Nephron progenitor cell (in vitro differentiated cells): ENCODE results near the gene GRK6.

Experiments used
- DNase-seq: peaks from one replicate; pipeline ENCODE4 v3.0.0; 2021
- H3K27ac Mint-ChIP-seq: 2 replicates; pipeline ENCODE4 v1.8.0; 2021; ENCODE audit warnings: mild to moderate bottlenecking, moderate library complexity, mixed read lengths
- H3K27me3 Mint-ChIP-seq: 2 replicates; pipeline ENCODE4 v1.8.0; 2021; ENCODE audit warnings: mild to moderate bottlenecking, low read depth, mixed read lengths; ENCODE audit not compliant: poor library complexity
- H3K36me3 Mint-ChIP-seq: 2 replicates; pipeline ENCODE4 v1.8.0; 2021; ENCODE audit warnings: low read depth, mixed read lengths
- H3K4me1 Mint-ChIP-seq: 2 replicates; pipeline ENCODE4 v1.8.0; 2021; ENCODE audit warnings: mixed read lengths
- H3K4me3 Mint-ChIP-seq: 2 replicates; pipeline ENCODE4 v1.8.0; 2021; ENCODE audit warnings: mild to moderate bottlenecking, moderate library complexity, mixed read lengths
- H3K9me3 Mint-ChIP-seq: 2 replicates; pipeline ENCODE4 v1.8.0; 2021; ENCODE audit warnings: mild to moderate bottlenecking, moderate library complexity, mixed read lengths
- CTCF ChIP-seq: fragments of 200-600 bp; sonication (generic); IDR thresholded peaks from 2 replicates; pipeline ENCODE4 v1.5.0; 2021; ENCODE audit warnings: antibody characterized with exemption

Gene GRK6

GRCh38 chr5:177459819-177460628 is 33.5 kb downstream of the GRK6 start:
- no peak for TF ChIP-seq CTCF
- Mint-ChIP-seq H3K4me1 (peaks cover 22% of the 10 kb centered on the region), H3K27me3 (no peaks in the 10 kb centered on the region), H3K4me3 (no peak overlapping the region), H3K36me3 (peaks cover 45% of the 10 kb centered on the region), H3K9me3 (peaks cover under 1% of the 10 kb centered on the region), H3K27ac (peak overlapping the region; percentile 86)
- no peak for DNase-seq

- Mint-ChIP-seq H3K36me3 (peaks cover 58% of the 10 kb centered on the region), H3K4me1 (peaks cover 10% of the 10 kb centered on the region), H3K9me3 (peaks cover 22% of the 10 kb centered on the region), H3K27me3 (no peaks in the 10 kb centered on the region), H3K27ac (peak overlapping the region; percentile 43), H3K4me3 (no peak overlapping the region)
- DNase-seq, result no peak
- TF ChIP-seq CTCF, result no peak
Measured at GRCh38 chr5:177462021-177462670, 35.7 kb downstream of the GRK6 start.

GRCh38 chr5:177465044-177465443 is 38.6 kb downstream of the GRK6 start:
- DNase-seq, result no peak
- peaks cover 18% of the 10 kb centered on the region for H3K4me1 Mint-ChIP-seq
- TF ChIP-seq CTCF, result no peak
- H3K4me3 Mint-ChIP-seq, result no peak overlapping the region
- no peaks in the 10 kb centered on the region for H3K27me3 Mint-ChIP-seq
- H3K36me3 Mint-ChIP-seq, result peaks cover 74% of the 10 kb centered on the region
- no peak overlapping the region for H3K27ac Mint-ChIP-seq
- H3K9me3 Mint-ChIP-seq, result peaks cover 27% of the 10 kb centered on the region

DNA sequence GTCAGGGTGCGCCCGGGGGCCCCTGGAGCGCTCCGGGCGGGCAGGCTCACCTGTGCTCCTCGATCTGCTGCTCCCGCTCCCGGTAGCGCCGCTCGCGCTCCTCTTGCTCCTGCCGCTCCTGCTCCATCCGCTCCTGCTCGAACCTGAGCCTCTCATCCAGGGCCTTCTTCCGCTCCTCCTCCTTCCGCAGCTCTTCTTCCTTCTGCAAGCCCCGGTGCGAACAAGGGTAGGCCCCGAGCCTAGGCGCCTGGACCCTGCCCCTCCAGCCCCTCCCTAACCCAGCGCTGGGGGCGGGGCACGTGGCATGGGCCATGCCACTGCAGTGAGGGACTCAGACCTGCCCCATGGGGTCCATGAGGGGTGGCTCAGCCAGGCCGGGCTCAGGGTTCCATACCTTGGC is 40.4 kb downstream of the GRK6 start:
- no peak overlapping the region for H3K27ac Mint-ChIP-seq
- H3K36me3 Mint-ChIP-seq, result peaks cover 72% of the 10 kb centered on the region
- no peak for DNase-seq
- TF ChIP-seq CTCF, result no peak
- H3K9me3 Mint-ChIP-seq, result peaks cover 27% of the 10 kb centered on the region
- H3K4me3 Mint-ChIP-seq, result no peak overlapping the region
- peaks cover 31% of the 10 kb centered on the region for H3K4me1 Mint-ChIP-seq
- H3K27me3 Mint-ChIP-seq, result no peaks in the 10 kb centered on the region

DNA sequence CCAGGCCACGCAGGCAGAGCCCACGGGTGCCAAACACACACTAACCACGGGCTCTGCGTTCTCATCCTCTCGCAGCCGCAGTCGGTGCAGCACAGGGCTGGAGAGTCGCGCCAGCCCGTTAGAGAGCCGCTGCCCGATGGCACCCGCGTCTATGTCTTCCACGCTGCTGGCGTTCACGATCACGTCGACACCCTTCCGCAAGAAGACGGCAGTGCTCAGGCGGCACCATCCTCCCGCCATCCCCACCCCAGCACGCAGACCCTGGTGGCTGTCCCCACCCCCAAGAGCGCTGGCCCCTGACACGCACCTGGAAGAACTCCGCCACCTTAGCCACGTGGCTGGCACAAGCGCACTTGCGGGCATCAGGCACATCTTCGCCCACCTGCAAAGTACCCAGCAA is 41.0 kb downstream of the GRK6 start:
- peaks cover 36% of the 10 kb centered on the region for H3K4me1 Mint-ChIP-seq
- TF ChIP-seq CTCF, result no peak
- peaks cover 27% of the 10 kb centered on the region for H3K9me3 Mint-ChIP-seq
- H3K4me3 Mint-ChIP-seq, result no peak overlapping the region
- H3K27ac Mint-ChIP-seq, result no peak overlapping the region
- H3K36me3 Mint-ChIP-seq, result peaks cover 72% of the 10 kb centered on the region
- no peaks in the 10 kb centered on the region for H3K27me3 Mint-ChIP-seq
- no peak for DNase-seq
